SK-N-SH treated with all-trans-retinoic acid at 6 μM for 48 hours (cell line): ENCODE measurements around the gene AQP5.
A peak's percentile ranks its signal among the peaks of the same experiment; 100 is the strongest.

ENCODE experiments used
- ATAC-seq: fragments of 200-7000 bp; cut with Tn5 transposase; 3 replicates; pipeline ENCODE4 v1.9.1; 2020; ENCODE audit warnings: mild to moderate bottlenecking, moderate library complexity
- BACH2 ChIP-seq: fragments of 250-450 bp; sonication (Bioruptor Pico); IDR thresholded peaks from 2 replicates; pipeline ENCODE4 v1.9.0; 2021; ENCODE audit warnings: mild to moderate bottlenecking, borderline replicate concordance
- CSRNP3 ChIP-seq: fragments of 250-450 bp; sonication (Bioruptor Pico); IDR thresholded peaks from 2 replicates; pipeline ENCODE4 v1.5.1; 2021; ENCODE audit warnings: mild to moderate bottlenecking, moderate library complexity
- ESRRG ChIP-seq: fragments of 250-450 bp; sonication (Bioruptor Pico); IDR thresholded peaks from 2 replicates; pipeline ENCODE4 v1.6.1; 2021; ENCODE audit warnings: mild to moderate bottlenecking
- ISL1 ChIP-seq: fragments of 250-450 bp; sonication (Bioruptor Pico); IDR thresholded peaks from 2 replicates; pipeline ENCODE4 v2.1.2; 2022; ENCODE audit warnings: mild to moderate bottlenecking, moderate library complexity
- OSR1 ChIP-seq: fragments of 250-450 bp; sonication (Bioruptor Pico); IDR thresholded peaks from 2 replicates; pipeline ENCODE4 v1.8.0; 2022; ENCODE audit warnings: moderate library complexity, mild to moderate bottlenecking, inconsistent platforms
- SNAI2 ChIP-seq: fragments of 250-450 bp; sonication (Bioruptor Pico); IDR thresholded peaks from 2 replicates; pipeline ENCODE4 v1.5.0; 2020; ENCODE audit warnings: mild to moderate bottlenecking, moderate library complexity
- TCF4 ChIP-seq: fragments of 250-450 bp; sonication (Bioruptor Pico); IDR thresholded peaks from 2 replicates; pipeline ENCODE4 v1.8.0; 2021; ENCODE audit warnings: mild to moderate bottlenecking, moderate library complexity, borderline replicate concordance
- TSHZ2 ChIP-seq: fragments of 250-450 bp; sonication (Bioruptor Pico); IDR thresholded peaks from 2 replicates; pipeline ENCODE4 v1.5.0; 2020; ENCODE audit warnings: mild to moderate bottlenecking, moderate library complexity
- ZC3H10 ChIP-seq: fragments of 250-450 bp; sonication (Bioruptor Pico); IDR thresholded peaks from 2 replicates; pipeline ENCODE4 v1.5.1; 2021; ENCODE audit warnings: mild to moderate bottlenecking, moderate library complexity
- ZFP3 ChIP-seq: fragments of 250-450 bp; sonication (Bioruptor Pico); IDR thresholded peaks from 2 replicates; pipeline ENCODE4 v1.5.0; 2020; ENCODE audit warnings: mild to moderate bottlenecking, moderate library complexity
- ZFP30 ChIP-seq: fragments of 450-650 bp; formaldehyde crosslinking; IDR thresholded peaks from 2 replicates; pipeline ENCODE4 v1.5.0; 2022; ENCODE audit warnings: mild to moderate bottlenecking, moderate library complexity
- ZNF565 ChIP-seq: fragments of 450-650 bp; formaldehyde crosslinking; conservative IDR thresholded peaks from 2 replicates; pipeline ENCODE4 v1.5.0; 2020; ENCODE audit warnings: low read depth, mild to moderate bottlenecking, moderate library complexity
- ZNF70 ChIP-seq: fragments of 450-650 bp; formaldehyde crosslinking; IDR thresholded peaks from 2 replicates; pipeline ENCODE4 v1.5.0; 2020; ENCODE audit warnings: mild to moderate bottlenecking, moderate library complexity
- ZNF8 ChIP-seq: fragments of 450-650 bp; formaldehyde crosslinking; IDR thresholded peaks from 2 replicates; pipeline ENCODE4 v1.5.0; 2020; ENCODE audit warnings: mild to moderate bottlenecking, moderate library complexity
- TF ChIP-seq, protein P1 (sequence below): fragments of 250-450 bp; sonication (Bioruptor Pico); IDR thresholded peaks from 2 replicates; pipeline ENCODE4 v1.8.0; 2020; ENCODE audit warnings: mild to moderate bottlenecking, moderate library complexity, borderline replicate concordance
- TF ChIP-seq, protein P2 (sequence below): fragments of 250-450 bp; sonication (Bioruptor Pico); IDR thresholded peaks from 2 replicates; pipeline ENCODE4 v1.5.1; 2020; ENCODE audit warnings: low read depth, mild to moderate bottlenecking, moderate library complexity

The AQP5 gene

DNA sequence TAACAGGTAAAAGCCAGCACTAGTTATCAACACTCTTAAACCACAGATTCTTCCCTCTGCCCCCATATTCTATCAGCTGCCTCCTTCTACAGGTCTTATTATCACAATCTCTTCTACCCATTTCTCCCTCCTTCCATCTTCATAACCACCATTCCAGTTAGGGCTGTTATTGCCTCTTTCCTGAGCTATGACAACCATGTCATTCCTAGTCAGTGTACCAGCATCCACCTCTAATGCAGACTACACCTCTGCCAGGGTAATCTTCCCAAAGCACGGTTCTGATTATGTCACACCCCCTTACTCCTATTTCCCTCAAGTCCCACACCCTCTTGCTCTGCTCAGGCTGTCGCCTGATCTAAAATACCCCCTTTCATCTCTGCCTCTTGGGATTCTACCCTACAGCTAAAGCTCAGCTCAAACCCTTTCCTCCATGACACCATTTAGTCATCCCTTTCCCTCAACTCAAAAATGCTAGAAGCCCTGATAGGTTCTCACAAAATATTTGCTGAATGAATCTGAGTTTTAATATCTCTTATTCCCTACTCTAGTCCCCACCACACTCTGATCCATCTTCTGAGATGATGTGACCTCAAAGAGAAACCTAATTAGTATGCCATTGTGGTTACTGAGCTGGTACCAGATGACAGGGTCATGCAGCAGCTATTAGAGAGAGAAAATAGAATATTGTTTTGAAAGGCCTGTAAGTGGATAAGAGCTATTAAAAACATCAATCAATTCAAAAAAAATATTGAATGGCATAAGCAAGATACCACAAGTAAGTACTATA is 51.9 kb downstream of the AQP5 start:
- no peak for TF ChIP-seq CSRNP3 (CRISPR knock-in tag)
- TF ChIP-seq BACH2 (CRISPR knock-in tag): no peak
- no peak for TF ChIP-seq ZNF565 (CRISPR knock-in tag)
- TF ChIP-seq TSHZ2 (CRISPR knock-in tag): no peak
- peak; percentile 57 for TF ChIP-seq ISL1 (CRISPR knock-in tag)
- TF ChIP-seq ZC3H10: no peak

DNA sequence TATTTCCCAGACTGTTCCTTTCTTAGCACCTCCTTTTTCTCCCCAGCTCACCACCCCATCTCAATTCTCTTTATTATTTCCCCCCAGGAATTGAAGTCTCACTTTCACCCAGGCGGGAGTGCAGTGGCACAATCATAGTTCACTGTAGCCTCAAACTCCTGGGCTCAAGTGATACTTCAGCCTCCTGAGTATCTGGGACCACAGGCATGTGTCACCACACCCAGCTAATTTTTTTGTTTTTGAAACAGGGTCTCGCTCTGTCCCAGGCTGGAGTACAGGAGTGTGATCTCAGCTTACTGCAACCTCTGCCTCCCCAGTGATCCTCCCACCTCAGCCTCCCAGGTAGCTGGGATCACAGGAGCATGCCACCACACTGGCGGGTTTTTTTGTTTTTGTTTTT is 52.7 kb downstream of the AQP5 start:
- ATAC-seq: no peak

More for the DNA sequence above, 51.9 kb downstream of the AQP5 start:
- ATAC-seq: no peak; the same call in 2 of the 3 replicates

More for the DNA sequence above, 52.7 kb downstream of the AQP5 start:
- TF ChIP-seq CSRNP3 (CRISPR knock-in tag) (no peak), OSR1 (CRISPR knock-in tag) (no peak), ZC3H10 (no peak), ZFP30 (CRISPR knock-in tag) (no peak), BACH2 (CRISPR knock-in tag) (no peak), ZFP3 (CRISPR knock-in tag) (no peak), TSHZ2 (CRISPR knock-in tag) (no peak), ZNF565 (CRISPR knock-in tag) (no peak), SNAI2 (CRISPR knock-in tag) (no peak), ZNF8 (CRISPR knock-in tag) (no peak), TCF4 (CRISPR knock-in tag) (no peak), ZNF70 (CRISPR knock-in tag) (no peak), ESRRG (CRISPR knock-in tag) (no peak)
- TF ChIP-seq, protein P1, sequence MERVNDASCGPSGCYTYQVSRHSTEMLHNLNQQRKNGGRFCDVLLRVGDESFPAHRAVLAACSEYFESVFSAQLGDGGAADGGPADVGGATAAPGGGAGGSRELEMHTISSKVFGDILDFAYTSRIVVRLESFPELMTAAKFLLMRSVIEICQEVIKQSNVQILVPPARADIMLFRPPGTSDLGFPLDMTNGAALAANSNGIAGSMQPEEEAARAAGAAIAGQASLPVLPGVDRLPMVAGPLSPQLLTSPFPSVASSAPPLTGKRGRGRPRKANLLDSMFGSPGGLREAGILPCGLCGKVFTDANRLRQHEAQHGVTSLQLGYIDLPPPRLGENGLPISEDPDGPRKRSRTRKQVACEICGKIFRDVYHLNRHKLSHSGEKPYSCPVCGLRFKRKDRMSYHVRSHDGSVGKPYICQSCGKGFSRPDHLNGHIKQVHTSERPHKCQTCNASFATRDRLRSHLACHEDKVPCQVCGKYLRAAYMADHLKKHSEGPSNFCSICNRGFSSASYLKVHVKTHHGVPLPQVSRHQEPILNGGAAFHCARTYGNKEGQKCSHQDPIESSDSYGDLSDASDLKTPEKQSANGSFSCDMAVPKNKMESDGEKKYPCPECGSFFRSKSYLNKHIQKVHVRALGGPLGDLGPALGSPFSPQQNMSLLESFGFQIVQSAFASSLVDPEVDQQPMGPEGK (CRISPR knock-in tag): no peak
- TF ChIP-seq, protein P2, sequence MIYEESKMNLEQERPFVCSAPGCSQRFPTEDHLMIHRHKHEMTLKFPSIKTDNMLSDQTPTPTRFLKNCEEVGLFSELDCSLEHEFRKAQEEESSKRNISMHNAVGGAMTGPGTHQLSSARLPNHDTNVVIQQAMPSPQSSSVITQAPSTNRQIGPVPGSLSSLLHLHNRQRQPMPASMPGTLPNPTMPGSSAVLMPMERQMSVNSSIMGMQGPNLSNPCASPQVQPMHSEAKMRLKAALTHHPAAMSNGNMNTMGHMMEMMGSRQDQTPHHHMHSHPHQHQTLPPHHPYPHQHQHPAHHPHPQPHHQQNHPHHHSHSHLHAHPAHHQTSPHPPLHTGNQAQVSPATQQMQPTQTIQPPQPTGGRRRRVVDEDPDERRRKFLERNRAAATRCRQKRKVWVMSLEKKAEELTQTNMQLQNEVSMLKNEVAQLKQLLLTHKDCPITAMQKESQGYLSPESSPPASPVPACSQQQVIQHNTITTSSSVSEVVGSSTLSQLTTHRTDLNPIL (CRISPR knock-in tag): no peak
- TF ChIP-seq, all 23 proteins: peak for 0
